ENCODE data around the gene ADGRD2.

ADGRD2 gene

DNA sequence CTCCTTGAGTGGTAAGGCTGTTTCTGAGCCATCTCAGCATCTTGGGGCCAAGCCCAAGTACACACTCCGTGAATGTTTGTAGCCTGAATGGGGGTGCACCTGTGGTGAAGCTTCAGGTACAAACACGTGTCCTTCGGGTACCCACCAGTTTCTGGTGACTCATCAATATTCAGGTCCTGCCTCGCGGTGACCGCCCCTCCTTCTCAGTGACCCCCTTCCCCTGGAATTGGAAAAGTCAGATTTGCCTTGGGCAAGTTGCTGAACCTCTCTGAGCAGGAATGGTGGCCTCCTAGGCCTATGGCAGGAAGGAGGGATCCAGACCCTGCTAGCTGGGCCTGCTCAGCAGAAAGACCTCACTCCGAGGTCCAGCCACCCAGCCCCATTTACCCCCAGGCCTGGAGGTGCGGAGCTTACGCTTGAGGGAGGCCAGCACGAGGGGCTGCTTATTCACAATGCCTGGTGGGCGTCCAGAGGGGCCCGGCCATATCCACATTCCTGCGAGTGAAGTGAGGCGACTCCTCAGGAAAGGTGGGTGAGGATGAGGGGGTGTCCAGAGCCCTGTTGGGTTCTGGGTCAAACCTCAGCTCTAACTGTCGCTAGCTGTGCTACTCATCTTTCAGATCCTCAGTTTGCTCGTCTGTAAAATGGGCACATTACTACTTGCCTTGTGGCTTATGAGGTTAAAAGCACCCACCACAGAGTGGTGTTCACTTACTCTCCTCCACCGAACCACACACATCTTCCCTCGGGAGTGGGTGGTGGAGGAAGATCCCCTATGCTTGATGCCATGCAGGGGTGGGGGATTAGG lies 7.0 kb downstream of the ADGRD2 start:
- DNase-seq (ENCODE audit: low spot score): no peak

GRCh38 chr9:124457887-124458431 lies 7.7 kb downstream of the ADGRD2 start:
- DNase-seq (ENCODE audit: low spot score): no peak

- no peak for DNase-seq (ENCODE audit: low spot score)
Observed at GRCh38 chr9:124458441-124458840, 8.2 kb downstream of the ADGRD2 start.

GRCh38 chr9:124462739-124463138 lies 12.5 kb downstream of the ADGRD2 start:
- DNase-seq (ENCODE audit: low spot score): no peak

- DNase-seq (ENCODE audit: low spot score): no peak
Observed at GRCh38 chr9:124465736-124466135, 15.5 kb downstream of the ADGRD2 start.

DNA sequence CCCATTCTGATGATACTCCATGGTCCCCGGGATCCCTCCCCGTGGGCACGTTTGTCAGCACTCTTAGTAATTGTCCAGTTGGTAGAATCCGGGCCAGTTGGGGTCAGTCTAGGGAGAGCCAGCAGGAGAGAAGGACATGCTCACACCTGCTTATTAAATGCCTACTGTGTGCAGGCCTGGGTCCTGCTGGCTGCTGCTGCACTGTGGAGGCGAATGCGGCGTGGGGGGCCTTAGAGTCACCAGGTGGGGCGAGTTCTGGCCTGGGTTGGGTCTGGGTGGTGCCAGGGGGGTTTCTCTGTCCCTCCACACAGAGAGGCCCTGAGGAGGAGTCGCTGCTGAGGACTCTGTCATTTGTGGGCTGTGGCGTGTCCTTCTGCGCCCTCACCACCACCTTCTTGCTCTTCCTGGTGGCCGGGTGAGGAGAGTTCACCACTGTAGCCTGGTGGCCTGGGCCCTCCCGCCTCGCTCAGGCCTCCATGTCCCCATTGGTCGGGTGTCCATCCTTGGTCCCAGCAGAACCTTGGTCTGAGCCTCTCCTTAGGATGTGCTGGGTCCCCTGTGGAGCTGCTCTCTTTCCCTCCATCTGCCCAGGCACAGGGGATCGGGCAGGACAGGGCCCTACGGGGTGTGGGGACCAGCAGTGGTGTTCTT lies 17.3 kb downstream of the ADGRD2 start:
- DNase-seq (ENCODE audit: low spot score): no peak

- no peak for DNase-seq (ENCODE audit: low spot score)
Observed at GRCh38 chr9:124468061-124468740, 17.9 kb downstream of the ADGRD2 start.

GRCh38 chr9:124469011-124469832 lies 19.0 kb downstream of the ADGRD2 start:
- DNase-seq (ENCODE audit: low spot score): no peak

- no peak for DNase-seq (ENCODE audit: low spot score)
Observed at GRCh38 chr9:124470306-124470705, 20.1 kb downstream of the ADGRD2 start.

GRCh38 chr9:124470726-124471125 lies 20.5 kb downstream of the ADGRD2 start:
- no peak for DNase-seq (ENCODE audit: low spot score)

DNA sequence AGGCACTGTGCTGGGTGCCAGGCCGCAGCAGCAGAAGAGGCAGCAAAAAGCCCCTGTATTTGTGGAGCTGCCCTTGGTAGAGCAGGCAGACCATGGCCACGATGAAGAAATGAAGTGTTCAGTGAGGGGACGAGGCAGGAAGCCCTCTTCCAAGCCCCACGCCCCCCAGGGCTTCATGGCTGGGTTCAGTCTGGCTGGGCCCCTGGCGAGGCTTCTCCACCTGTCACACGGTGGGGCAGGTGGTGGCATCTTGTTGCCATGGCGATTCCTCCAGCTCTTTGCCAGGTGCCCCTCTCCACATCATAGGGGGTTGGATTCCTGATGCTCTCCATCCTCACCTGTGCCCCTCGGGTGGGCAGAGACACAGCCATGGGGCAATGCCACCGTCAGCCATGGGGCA lies 21.5 kb downstream of the ADGRD2 start:
- DNase-seq (ENCODE audit: low spot score): no peak

DNA sequence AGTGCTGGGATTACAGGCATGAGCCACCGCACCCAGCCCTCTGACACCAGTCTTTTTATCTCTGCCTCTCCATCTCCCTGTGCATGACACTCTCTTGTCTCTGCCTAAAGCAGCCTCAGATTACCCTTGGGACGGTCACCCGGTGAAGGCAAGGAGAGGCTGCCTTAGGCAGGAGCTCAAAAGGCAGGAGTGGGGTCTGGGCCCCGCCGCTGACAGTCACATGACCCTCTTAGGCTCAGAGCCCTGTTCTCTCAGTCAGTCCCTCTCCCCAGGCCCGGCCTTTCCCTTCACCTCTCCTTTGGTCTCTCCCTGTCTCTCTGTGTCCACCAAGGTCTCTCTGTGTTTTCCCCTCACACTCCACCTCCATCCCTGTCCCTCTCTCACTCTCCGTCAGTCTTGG lies 22.5 kb downstream of the ADGRD2 start:
- no peak for DNase-seq (ENCODE audit: low spot score)

- DNase-seq (ENCODE audit: low spot score): no peak
Observed at GRCh38 chr9:124473310-124473709, 23.1 kb downstream of the ADGRD2 start.

DNA sequence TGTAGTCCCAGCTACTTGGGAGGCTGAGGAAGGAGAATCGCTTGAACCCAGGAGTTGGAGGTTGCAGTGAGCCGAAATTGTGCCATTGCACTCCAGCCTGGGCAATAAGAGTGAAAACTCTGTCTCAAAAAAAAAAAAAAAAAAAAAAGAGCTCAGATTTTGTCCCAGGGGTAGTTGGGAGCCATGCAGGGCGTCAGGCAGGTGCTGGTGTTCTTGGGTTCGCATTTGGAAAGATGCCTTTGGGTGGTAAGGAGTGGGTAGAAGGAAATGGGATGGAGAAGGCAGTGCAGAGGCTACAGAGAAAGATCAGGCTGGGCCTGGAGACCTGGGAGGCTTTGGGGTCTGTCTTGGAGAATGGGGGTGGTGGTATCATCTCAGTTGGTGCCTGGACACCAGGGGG lies 23.9 kb downstream of the ADGRD2 start:
- DNase-seq (ENCODE audit: low spot score): no peak

GRCh38 chr9:124475158-124475867 lies 25.1 kb downstream of the ADGRD2 start:
- no peak for DNase-seq (ENCODE audit: low spot score)

- DNase-seq (ENCODE audit: low spot score): no peak
Observed at GRCh38 chr9:124475868-124476690, 25.8 kb downstream of the ADGRD2 start.

GRCh38 chr9:124477211-124477647 lies 27.0 kb downstream of the ADGRD2 start:
- DNase-seq (ENCODE audit: low spot score): no peak

- no peak for DNase-seq (ENCODE audit: low spot score)
Observed at GRCh38 chr9:124477648-124478285, 27.5 kb downstream of the ADGRD2 start.

- no peak for DNase-seq (ENCODE audit: low spot score)
Observed at GRCh38 chr9:124478354-124478753, 28.1 kb downstream of the ADGRD2 start.

DNA sequence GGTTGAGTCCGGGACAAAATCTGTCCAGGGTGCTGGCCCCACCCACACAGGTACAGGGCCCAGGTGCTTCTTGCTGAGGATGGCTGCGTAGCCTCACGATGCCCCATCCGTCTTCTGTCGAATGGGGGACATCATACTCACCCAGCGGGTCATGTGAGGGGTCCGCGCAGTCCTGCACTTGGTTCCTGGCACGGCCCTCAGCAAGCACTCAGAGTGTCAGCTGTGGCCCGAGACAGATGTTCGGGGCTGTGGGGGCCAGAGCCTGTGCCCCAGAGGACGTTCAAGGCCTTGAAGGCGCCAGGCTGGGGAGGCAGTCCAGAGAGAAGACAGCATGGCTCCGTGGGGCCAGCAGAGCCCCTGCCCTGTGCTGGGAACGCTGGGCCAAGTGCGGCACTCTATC lies 29.1 kb downstream of the ADGRD2 start:
- DNase-seq (ENCODE audit: low spot score): no peak

Measured in pons (tissue), 1 donor.